GM12878 (cell line): ENCODE results near the gene LDLRAD4. TPM values are rescaled to one million over a fixed set of nuclear protein-coding genes. Genes with fewer than 3 reads are reported as not detected.

Experiments used
- ATAC-seq: fragments of 200-7000 bp; cut with Tn5 transposase; 3 replicates; pipeline ENCODE4 v1.9.1; 2020; ENCODE audit warnings: mild to moderate bottlenecking, moderate library complexity
- BruUV-seq: library from RNA; stranded (reverse); fragments of 400-500 nt; replicated peaks from 2 replicates; lab custom pipeline; 2021; lab: Mats Ljungman, UMichigan
- CTCF ChIA-PET: fragments of 300-600 bp; sonication (Branson Sonifier 250); formaldehyde crosslinking; extraction: SDS; loops from one replicate; lab custom pipeline; 2021; ENCODE audit warnings: inconsistent platforms; lab: Yijun Ruan, JAX
- POLR2A ChIA-PET: fragments of 350-600 bp; formaldehyde crosslinking; extraction: SDS; loops from one replicate; lab custom pipeline; 2021; ENCODE audit warnings: inconsistent platforms; lab: Charles Lee
- RAD21 ChIA-PET: fragments of 300-600 bp; sonication (Branson Sonifier 250); formaldehyde crosslinking; loops from one replicate; lab custom pipeline; 2023; ENCODE audit warnings: antibody characterized with exemption; ENCODE audit not compliant: unreplicated experiment; lab: Charles Lee
- SMC1A ChIA-PET: fragments of 300-600 bp; sonication (Branson Sonifier 250); formaldehyde crosslinking; loops from one replicate; lab custom pipeline; 2023; ENCODE audit not compliant: unreplicated experiment, uncharacterized antibody; lab: Charles Lee
- DNase-seq: peaks from one replicate; pipeline ENCODE4 v3.0.0-alpha.2; 2011; ENCODE audit warnings: low read depth, low spot score
- FAIRE-seq: peaks from 3 replicates; lab custom pipeline; 2011; peaks lifted over from hg19 to GRCh38; lab: Jason Lieb, UNC
- H2AFZ ChIP-seq: 2 replicates; pipeline ENCODE4 v1.6.0; 2011; ENCODE audit warnings: low read depth, low read length, control low read depth; ENCODE audit not compliant: control insufficient read depth
- H3K27ac ChIP-seq: 2 replicates; pipeline ENCODE4 v1.5.1; 2011; ENCODE audit warnings: control low read depth; ENCODE audit not compliant: control insufficient read depth, insufficient read depth
- H3K27me3 ChIP-seq, 2 experiments: replicated peaks in 1 of 2; 2 replicates each; pipeline versions ENCODE4 v1.6.0 to v1.6.1; 2011; ENCODE audit warnings: low read length in 1 of 2; ENCODE audit not compliant: control insufficient read depth in 2 of 2, insufficient read depth in 2 of 2
- H3K36me3 ChIP-seq, 2 experiments: 2 replicates each; pipeline ENCODE4 v1.5.1; 2011; ENCODE audit warnings: low read length in 1 of 2; ENCODE audit not compliant: control insufficient read depth in 2 of 2, insufficient read depth in 2 of 2
- H3K4me1 ChIP-seq: 2 replicates; pipeline ENCODE4 v1.6.1; 2011; ENCODE audit warnings: mild to moderate bottlenecking, low read length, moderate library complexity, mixed read lengths; ENCODE audit not compliant: control insufficient read depth, insufficient read depth
- H3K4me2 ChIP-seq: 2 replicates; pipeline ENCODE4 v1.6.0; 2011; ENCODE audit warnings: control low read depth; ENCODE audit not compliant: control insufficient read depth, insufficient read depth
- H3K4me3 ChIP-seq: fragments of 200-600 bp; sonication (generic); 2 replicates; pipeline ENCODE4 v1.5.1; 2016
- H3K79me2 ChIP-seq: 2 replicates; pipeline ENCODE4 v1.6.0; 2011; ENCODE audit warnings: low read length; ENCODE audit not compliant: control insufficient read depth, insufficient read depth
- H3K9ac ChIP-seq: 2 replicates; pipeline ENCODE4 v1.8.0; 2011; ENCODE audit warnings: low read length, control low read depth, mixed read lengths; ENCODE audit not compliant: control insufficient read depth, insufficient read depth
- H3K9me3 ChIP-seq: replicated peaks from 3 replicates; pipeline ENCODE4 v1.5.1; 2011; ENCODE audit warnings: mild to moderate bottlenecking, low read length; ENCODE audit not compliant: control insufficient read depth, insufficient read depth
- H4K20me1 ChIP-seq: 2 replicates; pipeline ENCODE4 v1.6.0; 2011; ENCODE audit not compliant: control insufficient read depth, insufficient read depth
- FOXM1 ChIP-seq: IDR thresholded peaks from 2 replicates; pipeline ENCODE4 v1.6.1; 2012; ENCODE audit warnings: low read depth, mild to moderate bottlenecking, inconsistent platforms, low read length, moderate library complexity
- HDAC6 ChIP-seq: fragments of 200-600 bp; sonication (generic); IDR thresholded peaks from one replicate; pipeline ENCODE4 v1.8.0; 2017; ENCODE audit warnings: antibody characterized with exemption; ENCODE audit not compliant: unreplicated experiment
- IKZF1 ChIP-seq: fragments of 450-650 bp; conservative IDR thresholded peaks from 2 replicates; pipeline ENCODE4 v1.6.1; 2017; ENCODE audit warnings: antibody characterized with exemption, mild to moderate bottlenecking
- MYC ChIP-seq: IDR thresholded peaks from 2 replicates; pipeline ENCODE4 v1.6.1; 2011; ENCODE audit warnings: mild to moderate bottlenecking, low read length, moderate library complexity, inconsistent platforms; ENCODE audit not compliant: insufficient read depth, insufficient replicate concordance, insufficient read length, severe bottlenecking
- POLR2AphosphoS5 ChIP-seq: IDR thresholded peaks from 2 replicates; pipeline ENCODE4 v1.6.1; 2011; ENCODE audit warnings: mild to moderate bottlenecking, low read length, inconsistent platforms
- YBX1 ChIP-seq: fragments of 450-650 bp; IDR thresholded peaks from 2 replicates; pipeline ENCODE4 v1.6.1; 2016; ENCODE audit warnings: antibody characterized with exemption
- WGBS: methylation state at CpG from one replicate; pipeline ENCODE4 v1.1.6; 2016; ENCODE audit warnings: low lambda C conversion rate; ENCODE audit not compliant: insufficient replicate concordance, insufficient coverage; ENCODE audit errors: missing lambda C conversion rate; 5-methylcytosine and 5-hydroxymethylcytosine counted together
- in situ Hi-C: fragments of 300-500 bp; cut with MboI; formaldehyde crosslinking; loops from 9 replicates; pipeline ENCODE4 v1.14.3; 2018; ENCODE audit warnings: mixed read lengths
- intact Hi-C: fragments of 100-400 bp; cut with micrococcal nuclease; formaldehyde crosslinking; loops from one replicate; pipeline ENCODE4 v1.14.2; 2022; ENCODE audit not compliant: unreplicated experiment
- polyA plus RNA-seq, 11 experiments: library from polyadenylated mRNA; depleted of rRNA in 4 of 11; unstranded in 6 of 11; stranded (reverse) in 5 of 11; fragments of >200 nt; fragmentation: Nextera tagmentation in 4 of 11; fragmentation: Illumina TruSeq in 1 of 11; extraction: Ambion mirVana in 4 of 11; extraction: Trizol in 1 of 11; gene quantifications; 1 replicate in 1 of 11; 2 replicates in 10 of 11; pipeline versions ENCODE4 v1.2.1 to v1.2.3, GENCODE V29; 2011 to 2016; ENCODE audit warnings: inconsistent platforms in 2 of 11, missing spikeins in 2 of 11, low read depth in 1 of 11
- total RNA-seq, 4 experiments: library from RNA; depleted of rRNA in 3 of 4; stranded (reverse); fragments of >200 nt in 3 of 4; fragmentation: Illumina TruSeq in 1 of 4; extraction: Trizol in 1 of 4; gene quantifications; 2 replicates each; pipeline versions ENCODE4 v1.2.1 to v1.2.3, GENCODE V29; 2013 to 2021
- TF ChIP-seq, protein P1 (sequence below): IDR thresholded peaks from 2 replicates; pipeline ENCODE4 v1.6.1; 2011; ENCODE audit warnings: low read depth, mild to moderate bottlenecking, low read length, moderate library complexity, borderline replicate concordance; ENCODE audit errors: extremely low read depth
- TF ChIP-seq, protein P2 (sequence below): IDR thresholded peaks from 2 replicates; pipeline ENCODE4 v1.6.1; 2012; ENCODE audit warnings: improper control_type of control experiment, low read depth, low read length; ENCODE audit not compliant: insufficient replicate concordance

The LDLRAD4 gene
- total and polyA plus RNA-seq, 10 of the 15 experiments (the other 5 are each of a cell fraction or from before 2014, with no cell fraction given), result 2.7 to 16.8 (median 11.2) TPM

- no peaks in the 10 kb centered on the region for H3K36me3 ChIP-seq
- ATAC-seq (no peak), FAIRE-seq (no peak), DNase-seq (no peak)
- H3K9me3 ChIP-seq, result no peaks in the 10 kb centered on the region
- H3K9ac ChIP-seq, result no peak overlapping the region
- H4K20me1 ChIP-seq, result no peaks in the 10 kb centered on the region
- ChIA-PET POLR2A (no interaction called here), RAD21 (no interaction called here), SMC1A (no interaction called here), CTCF (no interaction called here)
- H3K4me3 ChIP-seq, result no peak overlapping the region
- 73% methylated on average over 8 of the region's 8 CpGs for WGBS
- in situ Hi-C loops, result no loop called here
- no peaks in the 10 kb centered on the region for H3K4me1 ChIP-seq
- peaks cover 0 to 2% of the 10 kb centered on the region in 2 experiments; a peak in 3 of 4 replicates for H3K27me3 ChIP-seq
- H2AFZ ChIP-seq, result no peak overlapping the region
- no peak overlapping the region for H3K4me2 ChIP-seq
- no peaks in the 10 kb centered on the region for H3K79me2 ChIP-seq
- BruUV-seq, result no TSS peak
- intact Hi-C loops, result no loop called here
- TF ChIP-seq, protein P1, sequence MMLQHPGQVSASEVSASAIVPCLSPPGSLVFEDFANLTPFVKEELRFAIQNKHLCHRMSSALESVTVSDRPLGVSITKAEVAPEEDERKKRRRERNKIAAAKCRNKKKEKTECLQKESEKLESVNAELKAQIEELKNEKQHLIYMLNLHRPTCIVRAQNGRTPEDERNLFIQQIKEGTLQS, result no peak
- TF ChIP-seq IKZF1 (no peak), MYC (no peak), FOXM1 (no peak), YBX1 (no peak)
- no peak overlapping the region for H3K27ac ChIP-seq
Observed at GRCh38 chr18:13436576-13436975, 218.0 kb downstream of the LDLRAD4 start.

GRCh38 chr18:13437034-13437433, 218.5 kb downstream of the LDLRAD4 start:
- ChIA-PET CTCF (no interaction called here), POLR2A (no interaction called here), SMC1A (no interaction called here), RAD21 (no interaction called here)
- WGBS, result 73% methylated on average over 6 of the region's 6 CpGs
- no peak overlapping the region for H3K4me2 ChIP-seq
- no peaks in the 10 kb centered on the region; a peak in 3 of 4 replicates for H3K27me3 ChIP-seq
- H3K27ac ChIP-seq, result no peak overlapping the region
- no peak overlapping the region for H3K9ac ChIP-seq
- no peaks in the 10 kb centered on the region for H3K79me2 ChIP-seq
- no peaks in the 10 kb centered on the region for H3K4me1 ChIP-seq
- no peaks in the 10 kb centered on the region for H3K9me3 ChIP-seq
- H4K20me1 ChIP-seq, result no peaks in the 10 kb centered on the region
- FAIRE-seq, result no peak
- no TSS peak for BruUV-seq
- intact Hi-C loops, result no loop called here
- no peak for ATAC-seq
- no peak overlapping the region for H2AFZ ChIP-seq
- no peak for DNase-seq
- H3K4me3 ChIP-seq, result no peak overlapping the region
- H3K36me3 ChIP-seq, result no peaks in the 10 kb centered on the region
- in situ Hi-C loops, result no loop called here
- TF ChIP-seq, protein P2, sequence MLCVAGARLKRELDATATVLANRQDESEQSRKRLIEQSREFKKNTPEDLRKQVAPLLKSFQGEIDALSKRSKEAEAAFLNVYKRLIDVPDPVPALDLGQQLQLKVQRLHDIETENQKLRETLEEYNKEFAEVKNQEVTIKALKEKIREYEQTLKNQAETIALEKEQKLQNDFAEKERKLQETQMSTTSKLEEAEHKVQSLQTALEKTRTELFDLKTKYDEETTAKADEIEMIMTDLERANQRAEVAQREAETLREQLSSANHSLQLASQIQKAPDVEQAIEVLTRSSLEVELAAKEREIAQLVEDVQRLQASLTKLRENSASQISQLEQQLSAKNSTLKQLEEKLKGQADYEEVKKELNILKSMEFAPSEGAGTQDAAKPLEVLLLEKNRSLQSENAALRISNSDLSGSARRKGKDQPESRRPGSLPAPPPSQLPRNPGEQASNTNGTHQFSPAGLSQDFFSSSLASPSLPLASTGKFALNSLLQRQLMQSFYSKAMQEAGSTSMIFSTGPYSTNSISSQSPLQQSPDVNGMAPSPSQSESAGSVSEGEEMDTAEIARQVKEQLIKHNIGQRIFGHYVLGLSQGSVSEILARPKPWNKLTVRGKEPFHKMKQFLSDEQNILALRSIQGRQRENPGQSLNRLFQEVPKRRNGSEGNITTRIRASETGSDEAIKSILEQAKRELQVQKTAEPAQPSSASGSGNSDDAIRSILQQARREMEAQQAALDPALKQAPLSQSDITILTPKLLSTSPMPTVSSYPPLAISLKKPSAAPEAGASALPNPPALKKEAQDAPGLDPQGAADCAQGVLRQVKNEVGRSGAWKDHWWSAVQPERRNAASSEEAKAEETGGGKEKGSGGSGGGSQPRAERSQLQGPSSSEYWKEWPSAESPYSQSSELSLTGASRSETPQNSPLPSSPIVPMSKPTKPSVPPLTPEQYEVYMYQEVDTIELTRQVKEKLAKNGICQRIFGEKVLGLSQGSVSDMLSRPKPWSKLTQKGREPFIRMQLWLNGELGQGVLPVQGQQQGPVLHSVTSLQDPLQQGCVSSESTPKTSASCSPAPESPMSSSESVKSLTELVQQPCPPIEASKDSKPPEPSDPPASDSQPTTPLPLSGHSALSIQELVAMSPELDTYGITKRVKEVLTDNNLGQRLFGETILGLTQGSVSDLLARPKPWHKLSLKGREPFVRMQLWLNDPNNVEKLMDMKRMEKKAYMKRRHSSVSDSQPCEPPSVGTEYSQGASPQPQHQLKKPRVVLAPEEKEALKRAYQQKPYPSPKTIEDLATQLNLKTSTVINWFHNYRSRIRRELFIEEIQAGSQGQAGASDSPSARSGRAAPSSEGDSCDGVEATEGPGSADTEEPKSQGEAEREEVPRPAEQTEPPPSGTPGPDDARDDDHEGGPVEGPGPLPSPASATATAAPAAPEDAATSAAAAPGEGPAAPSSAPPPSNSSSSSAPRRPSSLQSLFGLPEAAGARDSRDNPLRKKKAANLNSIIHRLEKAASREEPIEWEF, result no peak
- TF ChIP-seq HDAC6 (no peak), POLR2AphosphoS5 (no peak)
